ENCODE measurements around the gene DPP6.

The DPP6 gene

DNA sequence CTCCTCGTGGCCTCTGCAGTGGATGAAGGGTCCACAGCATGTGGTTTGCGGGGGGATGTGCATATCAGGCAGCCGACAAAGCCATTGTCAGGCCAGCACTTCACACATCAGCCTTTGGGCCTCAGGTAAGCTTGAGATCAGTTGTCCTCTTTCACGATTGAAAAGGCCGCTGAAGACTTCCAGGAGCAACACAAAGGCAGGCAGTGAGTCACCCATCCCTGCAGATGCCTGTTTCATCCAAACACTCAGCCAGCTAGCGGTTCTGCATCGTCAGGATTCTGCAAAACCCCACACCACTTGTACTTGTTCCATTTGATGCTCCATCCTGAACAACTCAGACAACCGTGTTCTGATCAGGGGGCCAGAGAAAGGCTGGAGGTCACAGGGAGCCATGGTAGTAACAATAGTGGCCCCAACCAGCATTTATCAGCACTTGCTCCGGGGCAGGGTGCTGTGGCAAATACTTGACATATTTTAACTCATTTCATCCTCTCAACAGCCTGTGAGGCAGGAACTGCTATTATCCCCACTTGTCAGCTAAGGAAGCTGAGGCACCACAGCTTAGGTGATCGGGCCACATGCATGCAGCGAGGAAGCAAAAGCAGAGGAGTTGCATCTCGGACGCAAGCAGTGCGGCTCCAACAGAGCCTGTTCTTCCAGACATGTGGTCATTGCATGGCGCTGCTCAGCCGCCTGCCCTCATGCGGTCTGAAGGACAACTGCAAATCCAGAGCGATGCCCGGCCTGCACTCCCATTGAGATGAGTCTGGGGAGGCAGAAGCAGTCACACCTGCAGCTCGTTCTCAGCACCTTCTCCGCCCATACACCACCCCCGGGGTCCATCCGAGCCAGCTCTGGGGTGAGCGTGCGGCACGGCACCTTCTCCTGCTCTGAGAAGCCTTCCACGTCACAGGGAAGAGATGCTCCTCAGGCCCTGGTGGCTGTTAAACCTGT, 805.8 kb downstream of the DPP6 start:
- TF ChIP-seq, protein P1, sequence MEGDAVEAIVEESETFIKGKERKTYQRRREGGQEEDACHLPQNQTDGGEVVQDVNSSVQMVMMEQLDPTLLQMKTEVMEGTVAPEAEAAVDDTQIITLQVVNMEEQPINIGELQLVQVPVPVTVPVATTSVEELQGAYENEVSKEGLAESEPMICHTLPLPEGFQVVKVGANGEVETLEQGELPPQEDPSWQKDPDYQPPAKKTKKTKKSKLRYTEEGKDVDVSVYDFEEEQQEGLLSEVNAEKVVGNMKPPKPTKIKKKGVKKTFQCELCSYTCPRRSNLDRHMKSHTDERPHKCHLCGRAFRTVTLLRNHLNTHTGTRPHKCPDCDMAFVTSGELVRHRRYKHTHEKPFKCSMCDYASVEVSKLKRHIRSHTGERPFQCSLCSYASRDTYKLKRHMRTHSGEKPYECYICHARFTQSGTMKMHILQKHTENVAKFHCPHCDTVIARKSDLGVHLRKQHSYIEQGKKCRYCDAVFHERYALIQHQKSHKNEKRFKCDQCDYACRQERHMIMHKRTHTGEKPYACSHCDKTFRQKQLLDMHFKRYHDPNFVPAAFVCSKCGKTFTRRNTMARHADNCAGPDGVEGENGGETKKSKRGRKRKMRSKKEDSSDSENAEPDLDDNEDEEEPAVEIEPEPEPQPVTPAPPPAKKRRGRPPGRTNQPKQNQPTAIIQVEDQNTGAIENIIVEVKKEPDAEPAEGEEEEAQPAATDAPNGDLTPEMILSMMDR (IDR thresholded peaks at IDR 0.05; ENCODE audit: low read depth, low read length, missing control alignments) = no peak
- DNase-seq (ENCODE audit: extremely low read depth, low read depth) = no peak
- H3K4me3 ChIP-seq (replicated peaks; ENCODE audit: low read depth, low read length) = no peak overlapping the region

DNA sequence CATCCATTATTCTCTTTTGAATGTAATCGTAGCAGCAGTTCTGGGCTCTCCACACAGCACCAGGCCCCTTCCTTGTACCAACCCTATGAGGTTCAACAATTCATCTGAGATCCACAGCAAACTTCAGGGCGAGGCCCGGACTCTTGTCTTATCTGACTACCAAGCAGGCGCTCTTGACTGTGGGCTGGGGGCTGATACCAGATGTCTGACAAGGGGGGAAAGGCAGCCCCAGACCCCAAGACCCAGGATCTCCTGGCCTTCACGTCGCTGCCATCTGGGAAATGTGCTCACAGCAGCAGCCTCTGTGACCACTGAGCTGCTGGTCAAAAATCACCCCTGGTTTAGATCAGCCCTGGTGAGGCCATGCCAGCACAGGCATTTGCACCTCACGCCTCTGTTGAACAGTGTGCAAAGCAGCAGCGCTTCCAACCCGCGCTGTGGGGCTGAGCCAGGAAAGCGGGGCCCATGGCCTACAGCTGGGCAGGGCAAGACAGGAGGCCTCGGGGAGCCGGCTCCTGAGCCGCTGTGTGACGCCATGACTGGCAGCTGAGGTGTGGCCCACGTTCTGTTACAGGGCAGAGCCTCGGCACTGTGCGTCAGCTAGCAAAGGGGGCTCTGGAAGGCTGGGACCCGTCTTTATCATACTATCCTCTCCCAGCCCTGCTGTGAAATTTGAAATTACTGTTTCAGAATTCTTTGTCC, 806.8 kb downstream of the DPP6 start:
- TF ChIP-seq, protein P1 (IDR thresholded peaks at IDR 0.05; ENCODE audit: low read depth, low read length, missing control alignments) = no peak
- no peak overlapping the region for H3K4me3 ChIP-seq (replicated peaks; ENCODE audit: low read depth, low read length)
- no peak for DNase-seq (ENCODE audit: extremely low read depth, low read depth)

DNA sequence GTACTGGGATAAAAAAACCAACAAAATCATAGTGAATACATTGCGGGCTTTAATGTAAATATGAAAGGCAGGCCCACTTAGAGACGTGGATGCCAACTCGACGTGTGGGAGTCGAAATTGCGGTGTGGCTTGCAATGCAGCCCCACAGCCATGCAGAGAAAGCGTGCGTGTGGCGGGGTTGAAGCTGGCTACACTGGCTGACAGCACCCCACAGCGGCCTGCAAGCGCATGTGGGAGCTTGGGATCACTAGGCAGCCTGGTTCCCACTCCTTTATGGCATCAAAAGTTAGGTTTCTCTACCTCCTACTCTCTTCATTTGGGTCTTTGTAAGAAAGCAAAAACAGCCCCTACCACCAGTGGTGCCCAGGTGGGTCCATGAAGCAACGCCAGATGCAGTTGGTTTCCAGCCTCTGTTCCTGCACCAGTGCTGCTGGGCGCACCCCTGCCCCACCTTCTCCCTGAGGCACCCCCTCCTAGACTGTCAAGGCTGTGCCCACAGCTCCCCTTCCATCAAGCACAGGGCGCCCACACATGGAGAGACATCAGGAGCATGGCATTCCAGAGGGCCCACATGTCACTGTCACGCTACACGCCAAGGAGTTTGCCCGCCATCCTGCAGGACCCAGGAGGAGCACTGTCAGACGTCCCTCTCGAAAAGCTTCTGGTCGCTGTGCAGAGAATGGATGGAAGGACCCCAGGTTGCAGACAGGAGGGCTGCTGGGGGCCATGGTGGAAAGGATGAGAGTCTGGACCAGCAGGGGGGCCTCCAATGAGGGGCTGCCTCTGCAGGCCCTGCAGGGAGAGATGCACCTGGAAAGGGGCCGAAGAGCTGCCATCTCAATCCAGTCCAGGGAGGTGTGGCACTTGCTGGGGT, 807.8 kb downstream of the DPP6 start:
- DNase-seq (ENCODE audit: extremely low read depth, low read depth) = no peak
- TF ChIP-seq, protein P1 (IDR thresholded peaks at IDR 0.05; ENCODE audit: low read depth, low read length, missing control alignments) = no peak
- H3K4me3 ChIP-seq (replicated peaks; ENCODE audit: low read depth, low read length) = no peak overlapping the region

DNA sequence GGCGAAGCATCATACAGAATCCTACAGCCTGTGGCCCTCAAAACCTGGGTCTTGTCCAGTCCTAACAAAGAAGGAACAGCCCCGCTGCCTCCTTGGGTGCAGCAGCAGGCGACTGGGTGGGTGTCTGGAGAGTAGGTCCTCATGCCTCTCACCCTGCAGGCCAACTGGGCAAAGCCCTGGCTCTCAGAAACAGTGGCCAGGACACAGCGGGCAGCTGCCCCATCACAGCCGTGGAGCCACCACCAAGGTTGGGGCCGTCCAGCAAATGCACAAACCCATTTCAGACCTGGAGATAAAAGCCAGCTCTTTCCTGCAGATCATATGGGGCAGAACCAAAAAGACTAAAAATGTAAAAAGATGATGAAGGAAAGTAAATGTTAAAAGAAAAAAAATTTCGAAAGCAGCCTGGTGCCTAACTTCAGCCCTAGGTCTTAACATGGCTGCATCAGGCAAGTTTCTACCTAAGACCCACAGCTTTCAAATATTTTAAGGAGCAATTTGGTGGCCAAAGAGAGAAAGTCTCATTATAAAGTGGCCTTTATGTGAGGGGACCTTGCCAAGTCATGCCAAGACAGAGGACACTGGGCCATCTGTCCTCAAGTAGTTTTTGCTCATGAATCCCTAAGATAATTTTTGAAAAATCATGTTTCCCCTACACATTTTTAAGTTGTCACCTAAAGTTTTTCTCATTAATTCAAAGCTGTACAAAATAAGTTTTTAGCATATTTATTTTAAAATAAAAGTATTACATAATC, 808.6 kb downstream of the DPP6 start:
- TF ChIP-seq, protein P1 (IDR thresholded peaks at IDR 0.05; ENCODE audit: low read depth, low read length, missing control alignments) = no peak
- no peak for DNase-seq (ENCODE audit: extremely low read depth, low read depth)
- no peak overlapping the region for H3K4me3 ChIP-seq (replicated peaks; ENCODE audit: low read depth, low read length)

DNA sequence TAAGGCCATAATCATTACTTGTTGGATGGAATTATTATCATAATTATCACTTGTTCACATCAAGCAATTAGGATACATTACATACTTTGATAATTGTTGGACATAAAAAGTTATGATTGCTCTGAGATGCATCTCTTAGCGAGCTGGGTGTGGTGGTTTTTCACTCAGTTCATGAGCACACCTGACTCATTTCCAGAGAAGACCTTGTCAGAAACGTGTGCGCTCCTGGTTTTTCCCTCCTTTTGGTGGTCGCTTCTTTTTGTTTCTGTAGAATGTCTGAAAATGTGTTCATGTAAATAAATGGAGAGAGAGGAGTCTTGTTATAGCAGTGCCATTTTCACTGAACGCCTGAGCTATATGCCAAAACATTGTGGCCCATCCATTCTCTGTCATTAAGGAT, 809.4 kb downstream of the DPP6 start:
- TF ChIP-seq, protein P1 (IDR thresholded peaks at IDR 0.05; ENCODE audit: low read depth, low read length, missing control alignments) = no peak
- DNase-seq (ENCODE audit: extremely low read depth, low read depth) = no peak
- no peak overlapping the region for H3K4me3 ChIP-seq (replicated peaks; ENCODE audit: low read depth, low read length)
